BLaER1 treated with 17β-estradiol and CSF1 and Interleukin-3, amounts not matched to agents 10 nM and 100 nM (cell line): ENCODE measurements around the gene FAM13A.

Experiments used
- H3K27ac ChIP-seq, 11 experiments: shearing (Covaris generic); formaldehyde crosslinking; 2 replicates each; pipeline ENCODE4 v1.8.1; 2022
- H3K27me3 ChIP-seq, 11 experiments: shearing (Covaris generic); formaldehyde crosslinking; 2 replicates each; pipeline ENCODE4 v1.8.1; 2022
- H3K36me3 ChIP-seq, 11 experiments: shearing (Covaris generic); formaldehyde crosslinking; 2 replicates each; pipeline ENCODE4 v1.8.1; 2022
- H3K4me1 ChIP-seq, 10 experiments: shearing (Covaris generic); formaldehyde crosslinking; 2 replicates each; pipeline ENCODE4 v1.8.1; 2022
- H3K4me2 ChIP-seq, 11 experiments: shearing (Covaris generic); formaldehyde crosslinking; 2 replicates each; pipeline ENCODE4 v1.8.1; 2022
- H3K4me3 ChIP-seq, 10 experiments: shearing (Covaris generic); formaldehyde crosslinking; 2 replicates each; pipeline ENCODE4 v1.8.1; 2022
- H3K9ac ChIP-seq, 11 experiments: shearing (Covaris generic); formaldehyde crosslinking; 2 replicates each; pipeline ENCODE4 v1.8.1; 2022
- H3K9me3 ChIP-seq, 11 experiments: shearing (Covaris generic); formaldehyde crosslinking; replicated peaks in 1 of 11; 2 replicates each; pipeline ENCODE4 v1.8.1; 2022
- H4K20me1 ChIP-seq, 11 experiments: shearing (Covaris generic); formaldehyde crosslinking; 2 replicates each; pipeline ENCODE4 v1.8.1; 2022
- Cebpa-rat ChIP-seq, 11 experiments: shearing (Covaris generic); IDR thresholded peaks; 2 replicates each; pipeline ENCODE4 v1.8.1; 2022

FAM13A gene

GRCh38 chr4:88754796-88755195 lies 302.2 kb downstream of the FAM13A start:
- H3K9me3 ChIP-seq = no peaks in the 10 kb centered on the region
- no peak for TF ChIP-seq Cebpa-rat (IDR thresholded peaks at IDR 0.05)
- peaks cover 0 to 100% (median 0%) of the 10 kb centered on the region in 11 experiments; a peak in 9 of 22 replicates for H3K36me3 ChIP-seq
- H3K27ac ChIP-seq = no peak overlapping the region
- no peaks in the 10 kb centered on the region for H3K27me3 ChIP-seq
- no peak overlapping the region for H3K9ac ChIP-seq
- H4K20me1 ChIP-seq = peaks cover 0 to 47% (median 0%) of the 10 kb centered on the region in 11 experiments; a peak in 4 of 22 replicates
- no peaks in the 10 kb centered on the region for H3K4me1 ChIP-seq
- H3K4me3 ChIP-seq = no peak overlapping the region
- H3K4me2 ChIP-seq = no peak overlapping the region

- no peak for TF ChIP-seq Cebpa-rat (IDR thresholded peaks at IDR 0.05)
These were observed 303.1 kb downstream of the FAM13A start for GRCh38 chr4:88753658-88754571.

GRCh38 chr4:88752754-88753153 lies 304.2 kb downstream of the FAM13A start:
- Histone ChIP-seq H3K4me1 (no peaks in the 10 kb centered on the region), H3K27me3 (no peaks in the 10 kb centered on the region), H4K20me1 (peaks cover 0 to 34% (median 0%) of the 10 kb centered on the region in 11 experiments; a peak in 2 of 22 replicates), H3K4me2 (no peak overlapping the region), H3K9ac (no peak overlapping the region), H3K27ac (no peak overlapping the region), H3K4me3 (no peak overlapping the region), H3K36me3 (peaks cover 0 to 100% (median 0%) of the 10 kb centered on the region in 11 experiments; a peak in 9 of 22 replicates), H3K9me3 (0 out of 22 replicates have a peak, but pooled peaks cover 0 to 5% (median 0%) of the 10 kb centered on the region in 11 experiments)
- TF ChIP-seq Cebpa-rat (IDR thresholded peaks at IDR 0.05) = no peak

More at GRCh38 chr4:88753658-88754571, 303.1 kb downstream of the FAM13A start:
- Histone ChIP-seq H3K36me3 (peaks cover 0 to 100% (median 0%) of the 10 kb centered on the region in 11 experiments; a peak in 9 of 22 replicates), H3K9me3 (0 out of 22 replicates have a peak, but pooled peaks cover 0 to 5% (median 0%) of the 10 kb centered on the region in 11 experiments), H4K20me1 (peaks cover 0 to 41% (median 0%) of the 10 kb centered on the region in 11 experiments; a peak in 4 of 22 replicates), H3K27ac (no peak overlapping the region), H3K4me1 (no peaks in the 10 kb centered on the region), H3K27me3 (no peaks in the 10 kb centered on the region), H3K4me2 (no peak overlapping the region), H3K4me3 (no peak overlapping the region), H3K9ac (no peak overlapping the region)

- Histone ChIP-seq H3K9me3 (0 out of 22 replicates have a peak, but pooled peaks cover 0 to 5% (median 0%) of the 10 kb centered on the region in 11 experiments), H4K20me1 (peaks cover 0 to 34% (median 0%) of the 10 kb centered on the region in 11 experiments; a peak in 3 of 22 replicates), H3K27ac (no peak overlapping the region), H3K4me2 (no peak overlapping the region), H3K4me1 (no peaks in the 10 kb centered on the region), H3K4me3 (no peak overlapping the region), H3K27me3 (no peaks in the 10 kb centered on the region), H3K9ac (no peak overlapping the region), H3K36me3 (peaks cover 0 to 100% (median 0%) of the 10 kb centered on the region in 11 experiments; a peak in 9 of 22 replicates)
- TF ChIP-seq Cebpa-rat (IDR thresholded peaks at IDR 0.05) = no peak
These were observed 304.9 kb downstream of the FAM13A start for GRCh38 chr4:88752076-88752463.

GRCh38 chr4:88751258-88752075 lies 305.5 kb downstream of the FAM13A start:
- Histone ChIP-seq H3K4me3 (no peak overlapping the region), H3K36me3 (peaks cover 0 to 100% (median 0%) of the 10 kb centered on the region in 11 experiments; a peak in 9 of 22 replicates), H3K9me3 (0 out of 22 replicates have a peak, but pooled peaks cover 0 to 5% (median 0%) of the 10 kb centered on the region in 11 experiments), H3K4me1 (no peaks in the 10 kb centered on the region), H3K27me3 (no peaks in the 10 kb centered on the region), H3K27ac (no peak overlapping the region), H4K20me1 (peaks cover 0 to 33% (median 0%) of the 10 kb centered on the region in 11 experiments; a peak in 3 of 22 replicates), H3K4me2 (no peak overlapping the region), H3K9ac (no peak overlapping the region)
- no peak for TF ChIP-seq Cebpa-rat (IDR thresholded peaks at IDR 0.05)

GRCh38 chr4:88750369-88750768 lies 306.6 kb downstream of the FAM13A start:
- H3K27ac ChIP-seq = no peak overlapping the region
- peaks cover 0 to 100% (median 0%) of the 10 kb centered on the region in 11 experiments; a peak in 9 of 22 replicates for H3K36me3 ChIP-seq
- H3K9ac ChIP-seq = no peak overlapping the region

GRCh38 chr4:88747351-88747750 lies 309.6 kb downstream of the FAM13A start:
- H3K27me3 ChIP-seq = no peaks in the 10 kb centered on the region
- H3K27ac ChIP-seq = no peak overlapping the region
- H4K20me1 ChIP-seq = peaks cover 0 to 5% (median 0%) of the 10 kb centered on the region in 11 experiments; a peak in 3 of 22 replicates
- H3K36me3 ChIP-seq = peaks cover 0 to 100% (median 0%) of the 10 kb centered on the region in 11 experiments; a peak in 9 of 22 replicates
- peaks cover 0 to 14% (median 10%) of the 10 kb centered on the region in 10 experiments; a peak in 15 of 20 replicates for H3K4me1 ChIP-seq
- H3K4me2 ChIP-seq = no peak overlapping the region
- TF ChIP-seq Cebpa-rat (IDR thresholded peaks at IDR 0.05) = no peak
- H3K9ac ChIP-seq = no peak overlapping the region
- H3K4me3 ChIP-seq = no peak overlapping the region
- H3K9me3 ChIP-seq = 0 out of 22 replicates have a peak, but pooled peaks cover 0 to 5% (median 0%) of the 10 kb centered on the region in 11 experiments

More at GRCh38 chr4:88750369-88750768, 306.6 kb downstream of the FAM13A start:
- no peak overlapping the region for H3K4me2 ChIP-seq
- H3K4me3 ChIP-seq = no peak overlapping the region
- no peaks in the 10 kb centered on the region for H3K27me3 ChIP-seq
- no peak for TF ChIP-seq Cebpa-rat (IDR thresholded peaks at IDR 0.05)
- H3K9me3 ChIP-seq = 0 out of 22 replicates have a peak, but pooled peaks cover 0 to 5% (median 0%) of the 10 kb centered on the region in 11 experiments
- H3K4me1 ChIP-seq = no peaks in the 10 kb centered on the region
- H4K20me1 ChIP-seq = peaks cover 0 to 24% (median 0%) of the 10 kb centered on the region in 11 experiments; a peak in 3 of 22 replicates

GRCh38 chr4:88746206-88746605 lies 310.8 kb downstream of the FAM13A start:
- peaks cover 0 to 16% (median 0%) of the 10 kb centered on the region in 11 experiments; a peak in 3 of 22 replicates for H4K20me1 ChIP-seq
- no peaks in the 10 kb centered on the region for H3K27me3 ChIP-seq
- H3K27ac ChIP-seq = no peak overlapping the region
- peaks cover 0 to 20% (median 17%) of the 10 kb centered on the region in 10 experiments; a peak in 15 of 20 replicates for H3K4me1 ChIP-seq
- 0 out of 22 replicates have a peak, but pooled peaks cover 0 to 5% (median 0%) of the 10 kb centered on the region in 11 experiments for H3K9me3 ChIP-seq
- TF ChIP-seq Cebpa-rat (IDR thresholded peaks at IDR 0.05) = no peak
- no peak overlapping the region for H3K4me3 ChIP-seq
- peaks cover 0 to 100% (median 0%) of the 10 kb centered on the region in 11 experiments; a peak in 9 of 22 replicates for H3K36me3 ChIP-seq
- no peak overlapping the region for H3K9ac ChIP-seq
- H3K4me2 ChIP-seq = no peak overlapping the region
